ENCODE measurements around the gene GH1. TPM values are rescaled to one million over a fixed set of nuclear protein-coding genes. Genes with fewer than 3 reads are reported as not detected.
"Not testable (repeated sequence)": the region's sequence is repeated elsewhere in the genome, so short reads cannot be mapped to it uniquely, and the experiment has no call there.

Gene GH1
- total and polyA plus RNA-seq, 2 of the 13 experiments (the other 11 are each of a cell fraction or from before 2014, with no cell fraction given), result not detected

- 14% methylated on average over 11 of the region's 11 CpGs for WGBS (ENCODE audit: low lambda C conversion rate)
- in situ Hi-C loops (cut with HindIII; ENCODE audit: extremely low pct_ligation_motif_present, low pct_unique_long_range_greater_than_20kb); H3K27me3 ChIP-seq (ENCODE audit: control insufficient read depth in 1 of 2, insufficient read depth in 2 of 2, low read length in 2 of 2); BruUV-seq (replicated peaks); H3K9me3 ChIP-seq (ENCODE audit: low read length); intact Hi-C loops (cut with micrococcal nuclease; ENCODE audit: unreplicated experiment); H3K9ac ChIP-seq (ENCODE audit: insufficient read depth, low read depth, low read length); H3K27ac ChIP-seq (ENCODE audit: extremely low read length, insufficient read depth, low read length); H4K20me1 ChIP-seq (ENCODE audit: insufficient read depth, low read length); H2AFZ ChIP-seq (ENCODE audit: low read length); H3K4me1 ChIP-seq (ENCODE audit: insufficient read depth, low read length); H3K36me3 ChIP-seq (replicated peaks in 1 of 2; ENCODE audit: control insufficient read depth in 1 of 2, insufficient read depth in 2 of 2, low read length in 2 of 2); FAIRE-seq; H3K4me3 ChIP-seq (replicated peaks in 1 of 3; ENCODE audit: insufficient read depth in 1 of 3, low read depth in 2 of 3, low read length in 3 of 3); H3K79me2 ChIP-seq (ENCODE audit: insufficient read depth, low read length); POLR2A ChIA-PET: not testable (repeated sequence)
- TF ChIP-seq ZNF362 (CRISPR knock-in tag; IDR thresholded peaks at IDR 0.05; ENCODE audit: borderline replicate concordance) (peak; percentile 85), PRDM15 (CRISPR knock-in tag; IDR thresholded peaks at IDR 0.05) (peak; percentile 93), CTCF (CRISPR knock-in tag; IDR thresholded peaks at IDR 0.05) (peak; percentile 48)
- DNase-seq (ENCODE audit: low spot score), result peak; percentile 50
- ATAC-seq, result peak; percentile 90
- H3K4me2 ChIP-seq (ENCODE audit: low read depth, low read length), result peak overlapping the region; percentile 50
- CTCF ChIA-PET (ENCODE audit: low intra/inter-chr PET ratio, low total read pairs), result interaction anchor here (1.3 kb wide), 1 partner anchor 15 kb away, joined by 4 read pairs; no protein-coding TSS in a partner anchor
Observed at GRCh38 chr17:63881337-63881736, 37.3 kb downstream of the GH1 start.

All from HepG2 (cell line).